Ovary (tissue), 3 donors: ENCODE data around the gene FOCAD.

Source experiments
- EP300 ChIP-seq: sonication (generic); formaldehyde crosslinking; IDR thresholded peaks from one replicate; pipeline ENCODE4 v1.6.1; 2017; ENCODE audit warnings: antibody characterized with exemption
- POLR2A ChIP-seq: fragments of 450-650 bp; IDR thresholded peaks from one replicate; pipeline ENCODE4 v1.6.1; 2017; ENCODE audit warnings: antibody characterized with exemption, mild to moderate bottlenecking, moderate library complexity
- TF ChIP-seq, protein P1 (sequence below), 3 donors: fragments of 450-650 bp in 2 of 3; fragments of 200-600 bp in 1 of 3; IDR thresholded peaks; one replicate each; pipeline versions ENCODE4 v1.5.1 to v1.8.0; 2016 to 2022; ENCODE audit warnings: antibody characterized with exemption in 3 of 3, mild to moderate bottlenecking in 1 of 3
- donor health status: DM: no; HTN: no; CAD: no.

DNA sequence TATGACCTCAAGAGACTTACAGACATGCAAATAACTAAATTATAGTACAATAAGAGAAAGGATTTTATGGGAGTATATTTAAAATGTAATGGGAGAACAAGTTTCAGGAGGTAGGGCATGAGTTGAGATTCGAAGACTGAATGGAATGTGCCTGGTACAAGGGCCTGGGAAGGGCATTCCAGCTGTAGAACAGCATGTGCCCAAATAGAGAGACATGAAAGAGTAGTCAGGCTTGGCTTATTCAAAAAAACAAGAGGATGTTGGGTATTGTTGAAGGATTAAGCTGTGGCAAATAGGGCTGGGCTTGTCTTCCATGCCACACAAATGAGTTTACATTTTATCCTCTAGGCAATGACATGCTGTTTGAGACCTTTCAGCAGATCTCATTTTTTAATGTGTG is 86.9 kb downstream of the FOCAD start:
- TF ChIP-seq, protein P1, sequence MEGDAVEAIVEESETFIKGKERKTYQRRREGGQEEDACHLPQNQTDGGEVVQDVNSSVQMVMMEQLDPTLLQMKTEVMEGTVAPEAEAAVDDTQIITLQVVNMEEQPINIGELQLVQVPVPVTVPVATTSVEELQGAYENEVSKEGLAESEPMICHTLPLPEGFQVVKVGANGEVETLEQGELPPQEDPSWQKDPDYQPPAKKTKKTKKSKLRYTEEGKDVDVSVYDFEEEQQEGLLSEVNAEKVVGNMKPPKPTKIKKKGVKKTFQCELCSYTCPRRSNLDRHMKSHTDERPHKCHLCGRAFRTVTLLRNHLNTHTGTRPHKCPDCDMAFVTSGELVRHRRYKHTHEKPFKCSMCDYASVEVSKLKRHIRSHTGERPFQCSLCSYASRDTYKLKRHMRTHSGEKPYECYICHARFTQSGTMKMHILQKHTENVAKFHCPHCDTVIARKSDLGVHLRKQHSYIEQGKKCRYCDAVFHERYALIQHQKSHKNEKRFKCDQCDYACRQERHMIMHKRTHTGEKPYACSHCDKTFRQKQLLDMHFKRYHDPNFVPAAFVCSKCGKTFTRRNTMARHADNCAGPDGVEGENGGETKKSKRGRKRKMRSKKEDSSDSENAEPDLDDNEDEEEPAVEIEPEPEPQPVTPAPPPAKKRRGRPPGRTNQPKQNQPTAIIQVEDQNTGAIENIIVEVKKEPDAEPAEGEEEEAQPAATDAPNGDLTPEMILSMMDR (IDR thresholded peaks at IDR 0.05) = no peak
- TF ChIP-seq POLR2A (no peak), EP300 (no peak)
